ENCODE measurements around the gene ONECUT1.

ONECUT1 gene

GRCh38 chr15:52730594-52730993 lies 59.5 kb downstream of the ONECUT1 start:
- no peak for DNase-seq

- DNase-seq = no peak
Measured at GRCh38 chr15:52730173-52730572, 60.0 kb downstream of the ONECUT1 start.

- DNase-seq = no peak
Measured at GRCh38 chr15:52728899-52729298, 61.2 kb downstream of the ONECUT1 start.

- no peak for DNase-seq
Measured at GRCh38 chr15:52727815-52728214, 62.3 kb downstream of the ONECUT1 start.

- no peak for DNase-seq
Measured at GRCh38 chr15:52726195-52726594, 63.9 kb downstream of the ONECUT1 start.

GRCh38 chr15:52718551-52718950 lies 71.6 kb downstream of the ONECUT1 start:
- no peak for DNase-seq

- no peak for DNase-seq
Measured at GRCh38 chr15:52717924-52718323, 72.2 kb downstream of the ONECUT1 start.

GRCh38 chr15:52717481-52717880 lies 72.7 kb downstream of the ONECUT1 start:
- no peak for DNase-seq

- no peak for DNase-seq
Measured at GRCh38 chr15:52716536-52716935, 73.6 kb downstream of the ONECUT1 start.

- no peak for DNase-seq
Measured at GRCh38 chr15:52715411-52715810, 74.7 kb downstream of the ONECUT1 start.

GRCh38 chr15:52714968-52715367 lies 75.2 kb downstream of the ONECUT1 start:
- no peak for DNase-seq

GRCh38 chr15:52710708-52711389 lies 79.3 kb downstream of the ONECUT1 start:
- no peak for DNase-seq

- DNase-seq = no peak
Measured at GRCh38 chr15:52710050-52710707, 80.0 kb downstream of the ONECUT1 start.

GRCh38 chr15:52709187-52709981 lies 80.8 kb downstream of the ONECUT1 start:
- no peak for DNase-seq
